GM06990 (cell line): ENCODE data around the gene AGGF1.

Experiments
- DNase-seq: peaks from one replicate; pipeline ENCODE4 v3.0.0-alpha.2; 2011; ENCODE audit not compliant: insufficient read length; ENCODE audit errors: extremely low read depth
- H3K27me3 ChIP-seq: replicated peaks from 2 replicates; pipeline ENCODE4 v1.6.0; 2011; ENCODE audit warnings: low read length; ENCODE audit not compliant: control insufficient read depth, insufficient read depth
- H3K36me3 ChIP-seq: 2 replicates; pipeline ENCODE4 v1.5.1; 2011; ENCODE audit warnings: low read length; ENCODE audit not compliant: control insufficient read depth, insufficient read depth
- H3K4me3 ChIP-seq: replicated peaks from 2 replicates; pipeline ENCODE4 v1.5.1; 2011; ENCODE audit warnings: low read depth, mild to moderate bottlenecking, control low read depth, low read length
- CTCF ChIP-seq: IDR thresholded peaks from 2 replicates; pipeline ENCODE4 v1.5.1; 2011; ENCODE audit warnings: low read length, control low read depth, mild to moderate bottlenecking, inconsistent platforms; ENCODE audit not compliant: insufficient read depth, poor library complexity, severe bottlenecking

The AGGF1 gene

GRCh38 chr5:77064040-77064439, 33.8 kb downstream of the AGGF1 start:
- peak; percentile 9 for TF ChIP-seq CTCF
- Histone ChIP-seq H3K4me3 (no peak overlapping the region), H3K36me3 (peaks cover 3% of the 10 kb centered on the region; the same call in 1 of the 2 replicates), H3K27me3 (no peaks in the 10 kb centered on the region)
- DNase-seq = no peak

DNA sequence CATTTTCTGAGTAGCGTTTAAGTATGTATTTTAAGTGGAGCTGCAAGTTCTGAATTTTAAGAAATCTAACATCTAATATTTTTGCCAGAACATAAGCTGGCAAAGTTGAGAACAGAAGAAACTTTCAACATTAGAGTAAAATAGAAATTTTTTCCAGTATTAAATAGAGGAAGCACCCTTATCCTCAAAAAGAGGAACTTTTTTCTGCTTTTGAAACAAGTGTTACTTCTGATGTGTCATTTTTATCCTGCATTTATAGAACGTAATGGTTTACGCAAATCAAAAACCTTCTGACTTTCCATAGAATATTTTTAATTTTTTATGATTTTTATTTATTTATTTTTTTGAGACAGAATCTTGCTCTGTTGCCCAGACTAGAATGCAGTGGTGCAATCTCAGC, 35.1 kb downstream of the AGGF1 start:
- DNase-seq = no peak
- H3K27me3 ChIP-seq = no peaks in the 10 kb centered on the region
- peaks cover 2% of the 10 kb centered on the region; the same call in 1 of the 2 replicates for H3K36me3 ChIP-seq
- TF ChIP-seq CTCF = no peak
- H3K4me3 ChIP-seq = no peak overlapping the region

GRCh38 chr5:77066184-77066583, 36.0 kb downstream of the AGGF1 start:
- TF ChIP-seq CTCF = no peak
- Histone ChIP-seq H3K4me3 (no peak overlapping the region), H3K27me3 (no peaks in the 10 kb centered on the region), H3K36me3 (peaks cover 2% of the 10 kb centered on the region; the same call in 1 of the 2 replicates)
- DNase-seq = no peak

GRCh38 chr5:77066823-77067442, 36.7 kb downstream of the AGGF1 start:
- H3K27me3 ChIP-seq = no peaks in the 10 kb centered on the region
- DNase-seq = no peak
- no peak for TF ChIP-seq CTCF
- no peak overlapping the region for H3K4me3 ChIP-seq
- H3K36me3 ChIP-seq = no peaks in the 10 kb centered on the region; the same call in 1 of the 2 replicates

- H3K36me3 ChIP-seq = no peaks in the 10 kb centered on the region; the same call in none of the 2 replicates
- no peaks in the 10 kb centered on the region for H3K27me3 ChIP-seq
- no peak for TF ChIP-seq CTCF
- no peak overlapping the region for H3K4me3 ChIP-seq
- no peak for DNase-seq
Measured at GRCh38 chr5:77073667-77074066, 43.5 kb downstream of the AGGF1 start.

DNA sequence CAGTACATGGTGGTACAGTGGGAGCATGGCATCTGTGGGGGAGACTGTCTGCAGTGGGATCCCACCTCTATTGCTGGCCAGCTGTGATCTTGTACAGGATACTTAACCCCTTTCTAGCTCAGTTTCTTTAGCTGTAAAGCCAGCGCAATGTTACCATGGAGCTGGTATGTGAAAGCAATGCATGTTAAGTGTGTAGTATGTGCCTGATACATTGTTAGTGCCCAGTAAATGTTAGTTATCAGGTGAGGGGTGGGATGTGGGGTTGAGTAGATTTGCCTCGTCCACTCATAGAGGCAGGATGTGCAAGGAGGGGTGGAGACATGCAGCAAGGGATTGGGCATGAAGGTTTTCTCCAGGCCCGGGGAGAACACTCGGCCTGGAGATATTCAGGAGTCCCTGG, 44.5 kb downstream of the AGGF1 start:
- Histone ChIP-seq H3K27me3 (no peaks in the 10 kb centered on the region), H3K4me3 (no peak overlapping the region), H3K36me3 (no peaks in the 10 kb centered on the region; the same call in none of the 2 replicates)
- TF ChIP-seq CTCF = no peak
- DNase-seq = no peak
